Hepatocyte (in vitro differentiated cells): Measurements from ENCODE around the gene CFAP58.

Experiments
- EZH2 ChIP-seq: fragments of 200-600 bp; sonication (generic); IDR thresholded peaks from 2 replicates; pipeline ENCODE4 v1.6.1; 2016; ENCODE audit warnings: antibody characterized with exemption, mild to moderate bottlenecking, borderline replicate concordance
- TF ChIP-seq, protein P1 (sequence below): fragments of 200-600 bp; sonication (generic); IDR thresholded peaks from 2 replicates; pipeline ENCODE4 v1.5.1; 2016; ENCODE audit warnings: antibody characterized with exemption, mild to moderate bottlenecking; ENCODE audit not compliant: poor library complexity

DNA sequence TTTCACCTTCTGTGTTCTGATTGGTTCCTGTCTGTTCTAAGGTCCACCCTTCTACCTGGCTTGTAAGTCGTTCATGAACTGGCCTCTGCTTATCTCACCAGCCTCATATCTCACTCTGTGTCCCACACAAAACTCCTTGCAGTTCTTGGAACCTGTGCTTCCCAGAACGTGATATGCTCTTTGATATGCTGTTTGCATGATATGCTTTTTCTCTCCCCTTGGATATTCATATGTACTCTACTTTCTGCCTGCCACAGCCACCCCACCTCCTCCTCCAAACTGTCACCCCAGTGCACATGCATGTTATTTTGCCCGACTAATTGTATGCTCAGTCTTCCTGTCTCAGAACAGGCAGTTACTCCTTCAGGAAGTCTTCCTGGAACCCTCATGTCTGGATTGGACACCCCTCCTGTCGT is 13.5 kb upstream of the CFAP58 start:
- TF ChIP-seq, protein P1, sequence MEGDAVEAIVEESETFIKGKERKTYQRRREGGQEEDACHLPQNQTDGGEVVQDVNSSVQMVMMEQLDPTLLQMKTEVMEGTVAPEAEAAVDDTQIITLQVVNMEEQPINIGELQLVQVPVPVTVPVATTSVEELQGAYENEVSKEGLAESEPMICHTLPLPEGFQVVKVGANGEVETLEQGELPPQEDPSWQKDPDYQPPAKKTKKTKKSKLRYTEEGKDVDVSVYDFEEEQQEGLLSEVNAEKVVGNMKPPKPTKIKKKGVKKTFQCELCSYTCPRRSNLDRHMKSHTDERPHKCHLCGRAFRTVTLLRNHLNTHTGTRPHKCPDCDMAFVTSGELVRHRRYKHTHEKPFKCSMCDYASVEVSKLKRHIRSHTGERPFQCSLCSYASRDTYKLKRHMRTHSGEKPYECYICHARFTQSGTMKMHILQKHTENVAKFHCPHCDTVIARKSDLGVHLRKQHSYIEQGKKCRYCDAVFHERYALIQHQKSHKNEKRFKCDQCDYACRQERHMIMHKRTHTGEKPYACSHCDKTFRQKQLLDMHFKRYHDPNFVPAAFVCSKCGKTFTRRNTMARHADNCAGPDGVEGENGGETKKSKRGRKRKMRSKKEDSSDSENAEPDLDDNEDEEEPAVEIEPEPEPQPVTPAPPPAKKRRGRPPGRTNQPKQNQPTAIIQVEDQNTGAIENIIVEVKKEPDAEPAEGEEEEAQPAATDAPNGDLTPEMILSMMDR, result no peak
- TF ChIP-seq EZH2, result no peak
